HG03095 (cell line): ENCODE results near the gene LRGUK.
"Not testable (repeated sequence)": the region's sequence is repeated elsewhere in the genome, so short reads cannot be mapped to it uniquely, and the experiment has no call there.

ENCODE experiments used
- ATAC-seq: cut with Tn5 transposase; IDR thresholded peaks from one replicate; pipeline ENCODE4 v1.9.1; 2021; ENCODE audit warnings: moderate library complexity; ENCODE audit not compliant: unreplicated experiment

The LRGUK gene

DNA sequence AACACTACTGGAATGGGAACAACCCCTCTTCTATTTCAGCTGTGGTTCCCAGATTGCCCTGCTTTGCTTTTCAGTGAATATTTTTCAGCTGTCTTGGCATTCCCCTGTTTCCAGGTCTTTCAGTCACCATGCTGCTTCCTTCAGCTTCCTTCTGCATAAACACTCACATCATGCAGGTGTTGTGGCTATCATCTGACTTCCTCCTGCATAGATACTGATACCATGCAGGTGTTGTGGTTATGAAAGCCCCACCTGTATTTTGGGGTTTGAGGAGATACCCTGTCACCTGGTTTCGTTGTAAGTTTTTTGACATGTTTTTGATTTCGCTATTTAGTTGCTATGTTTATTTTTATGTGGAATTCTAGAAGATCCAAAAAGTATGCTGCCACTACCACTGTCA, 118.1 kb downstream of the LRGUK start:
- ATAC-seq, result no peak

GRCh38 chr7:134246347-134246746, 119.2 kb downstream of the LRGUK start:
- ATAC-seq, result no peak

DNA sequence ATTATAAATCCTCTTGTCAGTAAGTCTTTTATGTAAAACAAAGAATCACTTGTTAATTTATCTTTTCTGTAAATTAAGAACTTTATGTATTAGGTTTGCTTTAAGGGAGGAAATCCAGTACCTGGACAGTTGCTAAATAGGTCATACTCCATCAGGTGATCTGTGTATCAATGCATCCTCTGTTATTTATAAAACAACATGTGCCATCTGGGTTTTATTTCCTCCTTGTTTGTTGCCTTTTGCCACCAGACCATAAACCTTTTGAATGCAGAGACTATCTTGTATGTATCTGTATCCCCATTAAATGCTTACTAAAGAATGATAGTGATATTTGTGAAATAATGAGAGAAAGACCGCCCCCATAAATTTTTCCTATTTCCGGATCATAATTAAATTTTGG, 119.6 kb downstream of the LRGUK start:
- no peak for ATAC-seq

- ATAC-seq, result no peak
Observed at GRCh38 chr7:134248196-134248595, 121.1 kb downstream of the LRGUK start.

DNA sequence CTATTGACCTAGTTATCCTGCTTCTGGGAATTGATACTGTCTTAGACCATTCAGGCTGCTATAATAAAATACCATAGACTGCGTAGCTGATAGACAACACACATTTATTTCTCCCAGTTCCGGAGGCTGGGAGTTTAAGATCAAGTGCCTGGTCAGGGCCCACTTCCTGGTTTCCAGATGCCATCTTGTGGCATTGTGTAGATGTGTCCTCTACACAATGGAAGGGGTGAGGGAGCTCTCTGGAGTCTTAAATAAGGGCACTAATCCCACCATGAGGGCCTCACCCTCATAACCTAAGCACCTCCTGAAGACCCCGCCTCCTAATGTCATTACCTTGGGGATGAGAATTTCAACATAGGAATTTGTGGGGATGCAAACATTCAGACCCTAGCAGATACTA, 127.2 kb downstream of the LRGUK start:
- ATAC-seq, result no peak

- ATAC-seq, result no peak
Observed at GRCh38 chr7:134255814-134256213, 128.7 kb downstream of the LRGUK start.

DNA sequence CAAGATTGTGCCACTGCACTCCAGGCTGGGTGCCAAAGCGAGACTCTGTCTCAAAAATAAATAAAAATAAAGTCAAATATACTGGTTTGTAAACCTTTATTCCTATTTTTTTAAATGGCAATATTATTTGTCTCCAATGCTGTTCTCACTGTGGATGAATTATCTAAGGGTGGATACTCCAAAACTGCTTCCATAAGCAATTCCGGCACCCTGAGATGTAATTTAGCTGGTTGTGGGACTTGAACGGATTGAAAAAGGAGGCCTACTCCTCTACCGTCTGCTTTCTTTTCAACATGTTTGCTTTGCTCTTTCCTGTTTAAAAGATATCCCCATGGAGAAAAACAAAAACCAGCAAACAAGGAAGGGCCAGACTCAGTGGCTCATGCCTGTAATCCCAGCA, 135.2 kb downstream of the LRGUK start:
- ATAC-seq, result no peak

DNA sequence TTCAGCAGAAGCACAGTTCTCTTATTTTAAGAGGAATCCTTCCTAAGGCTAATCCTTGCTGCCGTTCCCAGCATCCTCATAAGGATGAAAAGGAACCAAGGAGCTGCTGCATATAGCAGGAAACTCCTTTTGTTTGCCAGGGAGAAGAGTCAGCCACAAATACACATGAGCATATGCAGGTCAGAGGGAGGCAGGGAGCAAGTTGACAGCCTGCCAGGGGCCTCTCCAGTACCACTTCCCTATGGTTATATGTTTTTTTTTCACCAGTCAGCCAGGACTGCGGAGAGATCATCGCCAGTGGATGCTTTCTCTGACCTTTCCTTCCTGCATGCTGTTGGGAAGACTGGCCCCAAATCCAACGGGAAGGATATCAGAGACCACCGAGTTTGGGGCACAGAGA, 149.8 kb downstream of the LRGUK start:
- no peak for ATAC-seq

DNA sequence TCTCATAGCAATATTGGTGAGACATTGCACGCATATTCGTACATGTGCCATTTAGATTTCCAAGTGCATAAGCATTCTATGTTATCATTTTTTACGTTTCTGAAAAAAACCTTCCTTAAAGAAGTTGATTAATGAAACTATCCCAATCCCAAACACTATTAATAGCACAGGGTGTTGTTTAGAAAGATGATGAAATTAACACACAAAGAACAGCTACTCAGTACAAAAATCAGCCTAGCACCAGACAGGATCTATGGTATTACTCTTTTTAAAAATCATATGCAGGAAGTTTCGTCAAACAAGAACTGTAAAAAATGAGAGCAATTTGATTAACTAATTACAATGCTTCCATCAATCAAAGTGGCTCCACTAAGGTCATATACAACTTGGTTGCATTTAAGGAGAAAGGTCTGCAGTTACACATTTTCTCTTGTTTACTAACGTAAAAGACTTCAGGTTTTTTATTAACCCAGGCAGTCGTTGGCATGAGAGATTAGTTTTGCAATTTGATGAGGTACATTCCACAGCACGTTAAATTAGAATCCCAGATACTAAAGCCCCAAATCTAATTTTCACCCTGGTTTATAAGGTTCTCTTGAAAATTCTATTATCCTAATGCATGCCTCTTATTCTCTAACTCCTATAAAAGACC, 151.5 kb downstream of the LRGUK start:
- ATAC-seq, result no peak

GRCh38 chr7:134279336-134279735, 152.2 kb downstream of the LRGUK start:
- no peak for ATAC-seq

GRCh38 chr7:134279898-134280297, 152.8 kb downstream of the LRGUK start:
- ATAC-seq, result no peak

- ATAC-seq, result no peak
Observed at GRCh38 chr7:134280508-134280907, 153.4 kb downstream of the LRGUK start.

DNA sequence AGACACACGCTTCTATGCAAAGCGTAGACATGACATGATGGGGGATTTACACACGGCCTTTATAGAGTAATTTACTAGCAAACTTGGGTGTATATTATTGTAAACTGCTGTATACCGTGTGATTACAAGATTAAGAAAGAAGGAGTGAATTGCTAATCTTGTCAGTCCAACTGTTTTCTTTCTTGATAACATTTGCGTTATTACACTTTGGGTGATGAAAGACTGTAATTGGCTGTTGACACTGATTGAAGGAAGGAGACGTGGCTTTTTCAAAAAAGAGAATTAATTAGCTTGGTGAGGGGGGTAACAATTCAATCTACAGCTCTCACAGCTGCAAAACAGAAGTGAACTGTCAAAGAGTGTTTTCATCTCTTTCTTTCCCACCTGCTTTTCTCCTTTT, 156.9 kb downstream of the LRGUK start:
- ATAC-seq, result no peak

- ATAC-seq, result no peak
Observed at GRCh38 chr7:134284952-134285351, 157.8 kb downstream of the LRGUK start.

GRCh38 chr7:134287916-134288659, 160.9 kb downstream of the LRGUK start:
- ATAC-seq, result no peak

GRCh38 chr7:134289423-134289822, 162.3 kb downstream of the LRGUK start:
- ATAC-seq, result no peak

DNA sequence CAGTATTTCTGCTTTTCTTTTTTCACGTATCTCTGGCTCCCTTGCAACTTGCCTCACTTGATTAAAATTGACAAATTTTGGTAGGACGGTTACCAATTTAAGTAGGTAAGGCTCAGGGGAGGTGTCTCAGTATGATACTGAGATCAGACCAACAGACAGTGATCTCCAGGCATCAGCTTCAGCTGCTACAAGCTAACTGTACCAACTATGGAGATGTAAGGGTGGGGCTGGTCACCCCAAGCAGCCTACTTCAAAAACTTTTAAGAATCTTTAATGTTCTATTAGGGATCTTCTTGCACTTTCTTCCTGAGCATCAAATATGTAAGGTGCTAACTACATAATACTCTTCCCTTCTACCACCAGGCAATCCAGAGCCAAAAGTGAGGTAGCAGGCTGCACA, 162.7 kb downstream of the LRGUK start:
- ATAC-seq, result no peak

GRCh38 chr7:134290286-134290685, 163.1 kb downstream of the LRGUK start:
- ATAC-seq, result no peak

DNA sequence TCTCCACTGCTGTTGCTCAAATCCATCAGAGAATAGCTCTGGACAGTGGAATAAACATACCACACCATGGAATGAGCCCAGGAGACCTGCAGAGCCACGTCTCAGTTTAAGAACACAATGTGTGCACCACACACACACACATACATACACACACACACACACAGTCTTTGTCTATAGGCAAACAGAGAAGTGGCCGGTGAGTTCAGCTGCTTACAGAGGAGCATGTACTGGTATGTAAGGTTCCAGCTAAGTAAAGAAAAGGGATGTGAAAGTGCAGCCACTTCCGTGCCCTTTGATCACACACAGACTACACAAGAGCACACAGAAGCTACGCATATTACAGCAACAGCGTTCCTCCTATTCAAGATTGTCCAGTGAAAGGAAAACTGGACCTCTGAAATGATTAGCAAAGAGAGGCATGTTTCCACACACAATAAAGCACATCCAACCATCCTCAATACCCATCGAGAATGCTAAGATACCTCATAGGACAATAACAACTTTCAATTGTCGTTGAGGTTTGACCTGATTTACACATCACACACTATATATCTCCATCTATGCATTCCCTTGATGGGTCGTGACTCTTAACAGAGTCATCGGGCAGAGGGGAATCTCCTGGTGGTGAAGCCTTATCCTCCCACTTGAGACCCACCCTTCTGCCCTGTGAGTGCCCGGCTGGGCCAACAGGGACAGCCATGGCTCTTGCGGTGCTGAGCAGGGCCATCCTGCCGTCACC, 166.0 kb downstream of the LRGUK start:
- peak; percentile 99 for ATAC-seq

GRCh38 chr7:134295982-134296381, 168.8 kb downstream of the LRGUK start:
- ATAC-seq, result not testable (repeated sequence)

GRCh38 chr7:134297489-134297888, 170.3 kb downstream of the LRGUK start:
- no peak for ATAC-seq
